Right atrium auricular region (tissue), 2 donors: Measurements from ENCODE around the gene CYP26C1. TPM values are rescaled to one million over a fixed set of nuclear protein-coding genes. Genes with fewer than 3 reads are reported as not detected.

ENCODE experiments used
- DNase-seq: peaks from one replicate; pipeline ENCODE4 v3.0.0-alpha.2; 2019; ENCODE audit warnings: low spot score
- H3K27ac ChIP-seq, 2 donors: fragments of 200-600 bp; sonication (generic); 1 replicate in 1 of 2; 2 replicates in 1 of 2; pipeline ENCODE4 v1.5.1; 2016 to 2019
- H3K27me3 ChIP-seq, 2 donors: fragments of 200-600 bp; sonication (generic); one replicate each; pipeline versions ENCODE4 v1.5.1 to v1.6.0; 2017 to 2019
- H3K36me3 ChIP-seq: fragments of 200-600 bp; sonication (generic); one replicate; pipeline ENCODE4 v1.5.1; 2016
- H3K4me1 ChIP-seq, 2 donors: fragments of 200-600 bp; sonication (generic); one replicate each; pipeline versions ENCODE4 v1.5.1 to v1.6.0; 2017 to 2019
- H3K4me3 ChIP-seq, 2 donors: fragments of 200-600 bp; sonication (generic); 1 replicate in 1 of 2; 2 replicates in 1 of 2; pipeline ENCODE4 v1.5.1; 2017 to 2019; ENCODE audit warnings: mild to moderate bottlenecking in 1 of 2, moderate library complexity in 1 of 2
- H3K9me3 ChIP-seq, 2 donors: fragments of 200-600 bp; sonication (generic); one replicate each; pipeline ENCODE4 v1.5.1; 2019
- total RNA-seq, 2 donors: library from RNA; depleted of rRNA; stranded (reverse); fragments of >200 nt; gene quantifications; one replicate each; pipeline ENCODE4 v1.1.0, GENCODE V29; 2016
- TF ChIP-seq, protein P1 (sequence below), 2 donors: fragments of 200-600 bp; sonication (generic); IDR thresholded peaks; one replicate each; pipeline ENCODE4 v1.5.1; 2019; ENCODE audit warnings: antibody characterized with exemption in 2 of 2

Gene CYP26C1
- total RNA-seq, 2 donors from 2014 or later, result not detected

DNA sequence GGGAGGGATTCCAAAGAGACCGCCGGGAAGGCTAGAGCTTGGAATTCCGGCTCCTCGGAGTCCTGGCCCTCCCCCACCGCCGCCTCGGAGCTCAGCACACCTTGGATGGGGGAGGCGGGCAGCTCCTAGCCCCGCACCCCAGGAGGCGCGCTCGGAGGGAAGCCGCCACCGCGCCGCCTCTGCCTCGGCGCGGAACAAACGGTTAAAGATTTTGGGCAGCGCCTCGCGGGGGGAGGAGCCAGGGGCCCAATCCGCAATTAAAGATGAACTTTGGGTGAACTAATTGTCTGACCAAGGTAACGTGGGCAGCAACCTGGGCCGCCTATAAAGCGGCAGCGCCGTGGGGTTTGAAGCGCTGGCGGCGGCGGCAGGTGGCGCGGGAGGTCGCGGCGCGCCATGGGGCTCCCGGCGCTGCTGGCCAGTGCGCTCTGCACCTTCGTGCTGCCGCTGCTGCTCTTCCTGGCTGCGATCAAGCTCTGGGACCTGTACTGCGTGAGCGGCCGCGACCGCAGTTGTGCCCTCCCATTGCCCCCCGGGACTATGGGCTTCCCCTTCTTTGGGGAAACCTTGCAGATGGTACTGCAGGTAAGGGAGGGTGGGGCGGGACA is 13.0 kb downstream of the CYP26C1 start, which contains the start of gene CYP26A1:
Gene CYP26A1 (plus strand): TSS at position 355 of the 608 bp plus-strand sequence. CDS start 42 bp downstream, at position 397.
- no peaks in the 10 kb centered on the region for H3K36me3 ChIP-seq
- DNase-seq, result peak; percentile 9
- no peak within 1 kb of the TSS for H3K27ac ChIP-seq
- H3K9me3 ChIP-seq, result no peaks in the 10 kb centered on the region
- TF ChIP-seq, protein P1, sequence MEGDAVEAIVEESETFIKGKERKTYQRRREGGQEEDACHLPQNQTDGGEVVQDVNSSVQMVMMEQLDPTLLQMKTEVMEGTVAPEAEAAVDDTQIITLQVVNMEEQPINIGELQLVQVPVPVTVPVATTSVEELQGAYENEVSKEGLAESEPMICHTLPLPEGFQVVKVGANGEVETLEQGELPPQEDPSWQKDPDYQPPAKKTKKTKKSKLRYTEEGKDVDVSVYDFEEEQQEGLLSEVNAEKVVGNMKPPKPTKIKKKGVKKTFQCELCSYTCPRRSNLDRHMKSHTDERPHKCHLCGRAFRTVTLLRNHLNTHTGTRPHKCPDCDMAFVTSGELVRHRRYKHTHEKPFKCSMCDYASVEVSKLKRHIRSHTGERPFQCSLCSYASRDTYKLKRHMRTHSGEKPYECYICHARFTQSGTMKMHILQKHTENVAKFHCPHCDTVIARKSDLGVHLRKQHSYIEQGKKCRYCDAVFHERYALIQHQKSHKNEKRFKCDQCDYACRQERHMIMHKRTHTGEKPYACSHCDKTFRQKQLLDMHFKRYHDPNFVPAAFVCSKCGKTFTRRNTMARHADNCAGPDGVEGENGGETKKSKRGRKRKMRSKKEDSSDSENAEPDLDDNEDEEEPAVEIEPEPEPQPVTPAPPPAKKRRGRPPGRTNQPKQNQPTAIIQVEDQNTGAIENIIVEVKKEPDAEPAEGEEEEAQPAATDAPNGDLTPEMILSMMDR (IDR thresholded peaks at IDR 0.05), result no peak
- peaks cover 0 to 42% of the 10 kb centered on the region in 2 donors for H3K4me1 ChIP-seq
- peaks cover 15 to 30% of the 10 kb centered on the region in 2 donors for H3K27me3 ChIP-seq
- H3K4me3 ChIP-seq, result peak within 1 kb of the TSS in 1 of 2 donors; percentile 48

DNA sequence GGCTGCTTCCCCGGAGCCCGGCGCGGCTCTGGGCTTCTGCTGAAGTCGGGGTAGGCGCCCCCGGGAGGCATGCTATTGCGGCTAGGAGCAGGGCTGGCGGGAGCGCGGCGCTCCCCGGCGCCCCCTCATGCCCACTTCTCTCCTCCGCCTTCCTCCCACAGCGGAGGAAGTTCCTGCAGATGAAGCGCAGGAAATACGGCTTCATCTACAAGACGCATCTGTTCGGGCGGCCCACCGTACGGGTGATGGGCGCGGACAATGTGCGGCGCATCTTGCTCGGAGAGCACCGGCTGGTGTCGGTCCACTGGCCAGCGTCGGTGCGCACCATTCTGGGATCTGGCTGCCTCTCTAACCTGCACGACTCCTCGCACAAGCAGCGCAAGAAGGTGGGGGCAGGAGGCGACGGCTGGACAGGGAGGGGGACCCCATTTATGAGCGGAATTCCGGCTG is 13.6 kb downstream of the CYP26C1 start:
- no peak overlapping the region for H3K27ac ChIP-seq
- no peaks in the 10 kb centered on the region for H3K9me3 ChIP-seq
- H3K27me3 ChIP-seq, result peaks cover 15 to 28% of the 10 kb centered on the region in 2 donors
- peaks cover 0 to 39% of the 10 kb centered on the region in 2 donors for H3K4me1 ChIP-seq
- DNase-seq, result peak; percentile 40
- TF ChIP-seq, protein P1 (IDR thresholded peaks at IDR 0.05), result no peak
- H3K36me3 ChIP-seq, result no peaks in the 10 kb centered on the region
- H3K4me3 ChIP-seq, result peak overlapping the region in 1 of 2 donors; percentile 48

DNA sequence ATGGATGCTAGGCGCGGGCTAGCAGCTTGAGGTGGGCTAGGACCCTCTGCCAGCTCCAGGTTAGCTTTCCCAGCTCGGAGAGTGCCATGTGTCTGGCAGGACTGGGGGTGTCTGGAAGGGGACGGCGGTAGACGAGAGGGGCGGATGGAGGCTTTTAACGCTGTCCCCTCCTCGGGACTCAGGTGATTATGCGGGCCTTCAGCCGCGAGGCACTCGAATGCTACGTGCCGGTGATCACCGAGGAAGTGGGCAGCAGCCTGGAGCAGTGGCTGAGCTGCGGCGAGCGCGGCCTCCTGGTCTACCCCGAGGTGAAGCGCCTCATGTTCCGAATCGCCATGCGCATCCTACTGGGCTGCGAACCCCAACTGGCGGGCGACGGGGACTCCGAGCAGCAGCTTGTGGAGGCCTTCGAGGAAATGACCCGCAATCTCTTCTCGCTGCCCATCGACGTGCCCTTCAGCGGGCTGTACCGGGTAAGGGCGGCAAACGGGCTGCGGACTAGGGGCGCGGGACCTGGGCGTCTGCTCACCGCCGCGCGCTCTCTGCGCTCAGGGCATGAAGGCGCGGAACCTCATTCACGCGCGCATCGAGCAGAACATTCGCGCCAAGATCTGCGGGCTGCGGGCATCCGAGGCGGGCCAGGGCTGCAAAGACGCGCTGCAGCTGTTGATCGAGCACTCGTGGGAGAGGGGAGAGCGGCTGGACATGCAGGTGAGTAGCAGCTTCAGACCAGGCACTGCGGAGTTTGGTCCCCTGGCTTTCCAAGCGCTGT is 14.2 kb downstream of the CYP26C1 start:
- peak; percentile 26 for DNase-seq
- no peaks in the 10 kb centered on the region for H3K9me3 ChIP-seq

GRCh38 chr10:93075369-93076221 is 15.0 kb downstream of the CYP26C1 start:
- Histone ChIP-seq H3K36me3 (no peaks in the 10 kb centered on the region), H3K4me1 (peaks cover 0 to 39% of the 10 kb centered on the region in 2 donors), H3K27ac (no peak overlapping the region), H3K9me3 (no peaks in the 10 kb centered on the region), H3K27me3 (peaks cover 15 to 23% of the 10 kb centered on the region in 2 donors), H3K4me3 (no peak overlapping the region)
- TF ChIP-seq, protein P1 (IDR thresholded peaks at IDR 0.05), result no peak
- DNase-seq, result peak; percentile 32

More for the DNA sequence above, 14.2 kb downstream of the CYP26C1 start:
- Histone ChIP-seq H3K4me1 (peaks cover 0 to 39% of the 10 kb centered on the region in 2 donors), H3K36me3 (no peaks in the 10 kb centered on the region), H3K4me3 (no peak overlapping the region), H3K27ac (no peak overlapping the region), H3K27me3 (peaks cover 15 to 23% of the 10 kb centered on the region in 2 donors)
- TF ChIP-seq, protein P1 (IDR thresholded peaks at IDR 0.05), result no peak

GRCh38 chr10:93076871-93077270 is 16.3 kb downstream of the CYP26C1 start:
- TF ChIP-seq, protein P1 (IDR thresholded peaks at IDR 0.05), result no peak
- no peak overlapping the region for H3K27ac ChIP-seq
- H3K36me3 ChIP-seq, result no peaks in the 10 kb centered on the region
- peaks cover 15 to 23% of the 10 kb centered on the region in 2 donors for H3K27me3 ChIP-seq
- peaks cover 0 to 36% of the 10 kb centered on the region in 2 donors for H3K4me1 ChIP-seq
- peak; percentile 30 for DNase-seq
- no peaks in the 10 kb centered on the region for H3K9me3 ChIP-seq
- H3K4me3 ChIP-seq, result no peak overlapping the region
